Hepatocyte (in vitro differentiated cells): ENCODE measurements around the gene CABCOCO1. TPM values are rescaled to one million over a fixed set of nuclear protein-coding genes. Genes with fewer than 3 reads are reported as not detected.
A peak's percentile ranks its signal among the peaks of the same experiment; 100 is the strongest.

Experiments used
- DNase-seq: peaks from one replicate; pipeline ENCODE4 v3.0.0-alpha.2; 2016; ENCODE audit warnings: low spot score
- H2AFZ ChIP-seq: fragments of 200-600 bp; sonication (generic); 2 replicates; pipeline ENCODE4 v1.6.0; 2016; ENCODE audit warnings: antibody characterized with exemption, mild to moderate bottlenecking
- H3K27ac ChIP-seq: fragments of 200-600 bp; sonication (generic); 2 replicates; pipeline ENCODE4 v1.5.1; 2016; ENCODE audit warnings: mild to moderate bottlenecking
- H3K27me3 ChIP-seq: fragments of 200-600 bp; sonication (generic); 2 replicates; pipeline ENCODE4 v1.6.1; 2016
- H3K36me3 ChIP-seq: fragments of 200-600 bp; sonication (generic); replicated peaks from 2 replicates; pipeline ENCODE4 v1.5.1; 2016; ENCODE audit warnings: low read depth; ENCODE audit not compliant: insufficient read depth
- H3K4me1 ChIP-seq: fragments of 200-600 bp; sonication (generic); 2 replicates; pipeline ENCODE4 v1.5.1; 2016; ENCODE audit warnings: mild to moderate bottlenecking, moderate library complexity; ENCODE audit not compliant: insufficient read depth
- H3K4me2 ChIP-seq: fragments of 200-600 bp; sonication (generic); 2 replicates; pipeline ENCODE4 v1.6.0; 2016
- H3K4me3 ChIP-seq: fragments of 200-600 bp; sonication (generic); 2 replicates; pipeline ENCODE4 v1.5.1; 2016; ENCODE audit warnings: mild to moderate bottlenecking
- H3K79me2 ChIP-seq: fragments of 200-600 bp; sonication (generic); 2 replicates; pipeline ENCODE4 v1.6.0; 2017; ENCODE audit warnings: mild to moderate bottlenecking
- H3K9me2 ChIP-seq: fragments of 200-600 bp; sonication (generic); replicated peaks from 2 replicates; pipeline ENCODE4 v1.6.0; 2017; ENCODE audit warnings: mild to moderate bottlenecking; ENCODE audit not compliant: insufficient read depth
- H3K9me3 ChIP-seq: fragments of 200-600 bp; sonication (generic); 2 replicates; pipeline ENCODE4 v1.5.1; 2016; ENCODE audit warnings: low read depth, mild to moderate bottlenecking
- H4K20me1 ChIP-seq: fragments of 200-600 bp; sonication (generic); 2 replicates; pipeline ENCODE4 v1.6.0; 2016; ENCODE audit warnings: mild to moderate bottlenecking; ENCODE audit not compliant: insufficient read depth, poor library complexity, severe bottlenecking
- EZH2 ChIP-seq: fragments of 200-600 bp; sonication (generic); IDR thresholded peaks from 2 replicates; pipeline ENCODE4 v1.6.1; 2016; ENCODE audit warnings: antibody characterized with exemption, mild to moderate bottlenecking, borderline replicate concordance
- EZH2phosphoT487 ChIP-seq: fragments of 200-600 bp; sonication (generic); IDR thresholded peaks from one replicate; pipeline ENCODE4 v1.6.1; 2018; ENCODE audit warnings: antibody characterized with exemption, mild to moderate bottlenecking, low read depth, moderate library complexity; ENCODE audit not compliant: unreplicated experiment, severe bottlenecking
- WGBS: methylation state at CpG from one replicate; pipeline ENCODE4 v1.1.6; 2016; ENCODE audit warnings: low lambda C conversion rate; ENCODE audit errors: missing lambda C conversion rate; 5-methylcytosine and 5-hydroxymethylcytosine counted together
- polyA plus RNA-seq: library from polyadenylated mRNA; unstranded; fragments of >200 nt; fragmentation: Nextera tagmentation; extraction: Ambion mirVana; gene quantifications from 2 replicates; pipeline ENCODE4 v1.2.1, GENCODE V29; 2016
- total RNA-seq: library from RNA; depleted of rRNA; stranded (reverse); fragments of >200 nt; gene quantifications from 2 replicates; pipeline ENCODE4 v1.2.3, GENCODE V29; 2014
- TF ChIP-seq, protein P1 (sequence below): fragments of 200-600 bp; sonication (generic); IDR thresholded peaks from 2 replicates; pipeline ENCODE4 v1.5.1; 2016; ENCODE audit warnings: antibody characterized with exemption, mild to moderate bottlenecking; ENCODE audit not compliant: poor library complexity

The CABCOCO1 gene
- total and polyA plus RNA-seq, 2 experiments from 2014 or later = 1.4 to 1.6 TPM

DNA sequence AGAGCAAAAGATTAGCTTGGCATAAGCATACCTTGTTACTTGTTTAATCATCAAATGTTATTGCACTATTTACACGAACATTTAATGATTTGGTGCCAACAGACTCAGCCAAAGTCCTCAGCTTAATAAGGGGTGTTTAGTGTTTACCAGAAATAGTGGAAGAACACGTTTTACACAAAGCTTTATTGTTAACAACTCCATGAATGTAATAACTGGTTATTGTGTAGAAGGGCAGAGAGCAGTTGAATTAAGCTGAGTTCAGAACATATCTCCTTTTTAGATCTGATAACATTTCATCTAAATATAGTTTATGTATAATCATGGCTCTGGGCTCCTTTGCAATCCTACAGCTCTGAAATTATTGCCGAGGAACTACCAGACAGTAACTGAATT lies 99.1 kb downstream of the CABCOCO1 start:
- WGBS = 54% methylated on average over 3 of the region's 3 CpGs
- Histone ChIP-seq H3K4me3 (no peak overlapping the region), H3K4me1 (peaks cover 11% of the 10 kb centered on the region), H4K20me1 (no peaks in the 10 kb centered on the region), H3K4me2 (no peak overlapping the region), H3K27ac (peak overlapping the region; percentile 33), H3K9me2 (no peaks in the 10 kb centered on the region), H3K79me2 (no peaks in the 10 kb centered on the region), H2AFZ (peak overlapping the region; percentile 10), H3K36me3 (no peaks in the 10 kb centered on the region), H3K9me3 (no peaks in the 10 kb centered on the region), H3K27me3 (no peaks in the 10 kb centered on the region)
- no peak for DNase-seq
- TF ChIP-seq, protein P1, sequence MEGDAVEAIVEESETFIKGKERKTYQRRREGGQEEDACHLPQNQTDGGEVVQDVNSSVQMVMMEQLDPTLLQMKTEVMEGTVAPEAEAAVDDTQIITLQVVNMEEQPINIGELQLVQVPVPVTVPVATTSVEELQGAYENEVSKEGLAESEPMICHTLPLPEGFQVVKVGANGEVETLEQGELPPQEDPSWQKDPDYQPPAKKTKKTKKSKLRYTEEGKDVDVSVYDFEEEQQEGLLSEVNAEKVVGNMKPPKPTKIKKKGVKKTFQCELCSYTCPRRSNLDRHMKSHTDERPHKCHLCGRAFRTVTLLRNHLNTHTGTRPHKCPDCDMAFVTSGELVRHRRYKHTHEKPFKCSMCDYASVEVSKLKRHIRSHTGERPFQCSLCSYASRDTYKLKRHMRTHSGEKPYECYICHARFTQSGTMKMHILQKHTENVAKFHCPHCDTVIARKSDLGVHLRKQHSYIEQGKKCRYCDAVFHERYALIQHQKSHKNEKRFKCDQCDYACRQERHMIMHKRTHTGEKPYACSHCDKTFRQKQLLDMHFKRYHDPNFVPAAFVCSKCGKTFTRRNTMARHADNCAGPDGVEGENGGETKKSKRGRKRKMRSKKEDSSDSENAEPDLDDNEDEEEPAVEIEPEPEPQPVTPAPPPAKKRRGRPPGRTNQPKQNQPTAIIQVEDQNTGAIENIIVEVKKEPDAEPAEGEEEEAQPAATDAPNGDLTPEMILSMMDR = no peak
- TF ChIP-seq EZH2phosphoT487 (no peak), EZH2 (no peak)

DNA sequence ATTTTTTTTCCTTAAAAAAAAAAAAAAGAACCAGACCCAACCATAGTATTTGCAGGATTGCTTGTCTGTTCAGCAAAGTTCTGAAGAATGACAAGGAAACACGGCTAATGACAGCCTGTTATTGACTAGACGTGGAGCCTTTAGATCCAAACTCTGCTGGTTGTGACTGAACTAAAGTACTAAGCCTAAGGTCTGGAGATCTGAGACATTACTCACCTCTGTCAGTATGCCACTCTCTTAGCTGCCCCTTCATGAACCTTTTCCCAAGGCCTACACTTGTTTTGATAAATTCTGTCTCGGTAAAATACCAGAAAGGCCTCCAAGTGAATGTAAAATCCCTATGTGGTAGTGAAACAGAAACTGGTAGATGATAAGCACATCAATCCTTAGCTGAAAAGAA lies 101.0 kb downstream of the CABCOCO1 start:
- Histone ChIP-seq H3K79me2 (no peaks in the 10 kb centered on the region), H3K4me1 (peaks cover 11% of the 10 kb centered on the region), H2AFZ (no peak overlapping the region), H3K9me2 (no peaks in the 10 kb centered on the region), H3K36me3 (no peaks in the 10 kb centered on the region), H3K27me3 (no peaks in the 10 kb centered on the region), H3K27ac (no peak overlapping the region), H4K20me1 (no peaks in the 10 kb centered on the region), H3K4me2 (no peak overlapping the region), H3K9me3 (no peaks in the 10 kb centered on the region), H3K4me3 (no peak overlapping the region)
- 93% methylated on average over 3 of the region's 3 CpGs for whole genome bisulfite sequencing
- no peak for DNase-seq
- TF ChIP-seq EZH2phosphoT487 = no peak
- TF ChIP-seq EZH2 = no peak

DNA sequence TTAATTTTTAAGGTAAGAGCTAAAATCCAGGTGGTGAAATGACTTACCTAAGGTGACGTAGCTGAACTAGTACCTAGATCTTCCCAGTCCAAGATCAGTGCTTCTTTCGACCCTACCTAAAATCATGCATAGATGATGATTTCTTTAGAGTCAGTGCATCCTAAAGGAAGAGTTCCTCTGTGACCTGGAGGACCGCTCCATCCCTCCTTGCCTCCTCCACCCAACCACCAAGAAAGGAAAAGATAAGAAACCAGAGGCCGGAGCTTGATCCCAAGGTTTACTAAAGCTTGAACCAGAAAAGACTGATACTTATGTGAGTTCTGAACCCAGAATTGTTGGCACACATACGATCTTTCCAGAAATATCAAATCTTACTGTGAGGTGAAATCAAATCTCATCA lies 101.8 kb downstream of the CABCOCO1 start:
- H4K20me1 ChIP-seq = no peaks in the 10 kb centered on the region
- H2AFZ ChIP-seq = no peak overlapping the region
- 87% methylated on average over 5 of the region's 5 CpGs for WGBS
- H3K36me3 ChIP-seq = no peaks in the 10 kb centered on the region
- H3K4me3 ChIP-seq = no peak overlapping the region
- no peaks in the 10 kb centered on the region for H3K9me2 ChIP-seq
- TF ChIP-seq, protein P1 = no peak
- no peak for TF ChIP-seq EZH2
- no peak for TF ChIP-seq EZH2phosphoT487
- no peak overlapping the region for H3K27ac ChIP-seq
- H3K4me2 ChIP-seq = no peak overlapping the region
- no peak for DNase-seq
- H3K27me3 ChIP-seq = no peaks in the 10 kb centered on the region
- peaks cover 11% of the 10 kb centered on the region for H3K4me1 ChIP-seq
- H3K79me2 ChIP-seq = no peaks in the 10 kb centered on the region
- no peaks in the 10 kb centered on the region for H3K9me3 ChIP-seq

DNA sequence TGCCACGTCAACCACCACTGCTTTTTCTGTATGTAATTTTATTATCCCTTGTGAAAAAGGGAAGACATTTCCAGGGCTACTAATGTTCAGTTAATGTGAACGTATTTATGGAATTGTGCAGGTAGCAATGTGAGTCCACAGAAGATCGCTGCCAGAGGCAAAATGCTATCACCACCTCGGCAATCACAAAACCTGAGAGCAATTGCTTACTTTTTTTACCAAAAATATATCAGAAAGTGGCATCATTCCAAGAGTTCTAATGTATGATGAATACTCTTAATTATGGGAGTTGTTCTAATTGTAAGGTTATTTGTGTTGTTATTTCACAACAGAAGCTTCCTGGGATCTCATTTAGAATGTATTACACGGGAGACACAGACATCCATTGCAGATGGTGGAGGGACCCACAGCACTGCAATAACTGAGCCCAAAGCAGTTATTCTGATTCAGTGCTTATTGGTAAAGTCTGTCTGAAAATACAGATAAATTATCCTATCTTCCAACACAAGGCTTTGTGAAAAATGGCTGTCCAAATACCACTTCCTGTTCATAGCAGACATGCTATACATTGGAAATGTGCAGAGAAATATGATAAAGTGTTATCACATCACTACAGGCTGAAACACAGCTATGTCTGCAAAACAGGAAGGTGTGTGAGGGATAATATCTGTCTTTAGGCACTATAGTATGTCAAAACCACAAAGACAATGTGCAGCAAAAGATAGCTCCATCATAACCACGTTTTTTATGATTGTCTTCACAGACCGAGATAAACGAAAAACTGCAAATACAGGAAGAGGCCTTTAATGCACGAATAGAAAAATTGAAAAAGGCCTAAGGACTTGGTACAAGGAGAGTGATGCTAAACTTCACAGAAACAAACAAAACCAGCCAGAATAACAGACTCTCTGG lies 102.7 kb downstream of the CABCOCO1 start:
- TF ChIP-seq EZH2phosphoT487 (no peak), EZH2 (no peak)
- TF ChIP-seq, protein P1 = no peak
- H3K4me2 ChIP-seq = no peak overlapping the region
- H3K27me3 ChIP-seq = no peaks in the 10 kb centered on the region
- no peak for DNase-seq
- WGBS = 74% methylated on average over 9 of the region's 9 CpGs
- no peaks in the 10 kb centered on the region for H3K9me2 ChIP-seq
- no peaks in the 10 kb centered on the region for H3K79me2 ChIP-seq
- H3K9me3 ChIP-seq = no peaks in the 10 kb centered on the region
- H3K4me3 ChIP-seq = no peak overlapping the region
- no peak overlapping the region for H2AFZ ChIP-seq
- H3K36me3 ChIP-seq = no peaks in the 10 kb centered on the region
- no peak overlapping the region for H3K27ac ChIP-seq
- H3K4me1 ChIP-seq = peaks cover 11% of the 10 kb centered on the region
- H4K20me1 ChIP-seq = no peaks in the 10 kb centered on the region
